CD1c-positive myeloid dendritic cell (primary cell): ENCODE data around the gene GJB3.
"Not testable (repeated sequence)": the region's sequence is repeated elsewhere in the genome, so short reads cannot be mapped to it uniquely, and the experiment has no call there.

Experiments used
- DNase-seq: peaks from one replicate; pipeline ENCODE4 v3.0.0-alpha.2; 2016; ENCODE audit errors: extremely low spot score

Gene GJB3

DNA sequence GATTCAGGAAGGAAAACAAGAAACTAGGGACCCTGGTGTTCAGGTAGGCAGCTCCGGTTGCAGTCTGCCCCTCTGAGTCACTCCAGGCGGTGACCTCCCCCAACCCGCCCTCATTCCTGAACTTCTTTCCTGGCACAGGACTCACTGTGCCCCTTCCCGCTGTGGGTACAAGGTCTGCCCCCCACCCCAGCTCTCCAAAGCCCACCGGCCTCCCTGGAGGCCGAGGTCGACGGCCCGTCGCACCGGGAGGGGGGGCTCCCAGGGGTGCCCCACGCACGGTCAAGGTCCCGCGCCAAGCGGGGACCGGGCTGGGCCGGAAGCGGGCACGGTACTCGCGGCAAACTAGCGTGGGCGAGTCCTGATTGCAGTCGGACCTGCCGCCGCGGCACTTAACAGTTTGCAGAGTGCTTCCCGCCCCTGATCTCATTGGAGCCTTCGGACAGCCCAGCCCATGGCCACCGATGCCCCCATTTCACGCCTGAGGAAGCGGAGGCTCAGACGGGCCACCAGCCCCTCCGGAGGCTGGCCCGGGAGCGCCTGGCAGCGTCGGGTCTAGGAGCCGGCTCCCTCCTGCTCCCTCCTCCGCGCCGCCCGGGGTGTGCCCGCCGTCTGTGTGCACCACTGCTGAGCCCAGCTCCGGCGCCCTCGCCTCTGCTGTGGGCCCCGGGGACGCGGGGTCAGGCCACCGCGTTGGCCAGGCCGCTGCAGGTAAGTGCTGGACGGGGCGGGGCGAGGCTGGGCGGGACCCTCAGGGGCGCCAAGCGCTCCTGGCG, at the start of gene GJB3:
Gene GJB3, plus strand, starts transcription at position 144 of the 773 bp plus-strand sequence. CDS start 3,549 bp downstream, outside the sequence.
- peak; percentile 2 for DNase-seq

DNA sequence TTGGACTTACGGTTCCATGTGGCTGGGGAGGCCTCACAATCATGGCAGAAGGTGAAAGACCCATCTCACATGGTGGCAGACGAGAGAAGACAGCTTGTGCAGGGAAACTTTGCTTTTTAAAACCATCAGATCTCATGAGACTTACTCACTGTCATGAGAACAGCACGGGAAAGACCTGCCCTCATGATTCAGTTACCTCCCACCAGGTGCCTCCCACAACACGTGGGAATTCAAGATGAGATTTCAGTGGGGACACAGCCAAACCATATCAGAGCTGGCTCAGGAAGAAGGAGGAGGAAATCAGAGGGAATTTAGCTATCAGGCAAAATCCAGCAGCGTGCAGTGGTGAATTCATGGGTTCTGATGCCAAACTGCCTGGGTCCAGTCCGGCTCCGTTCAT, 48.2 kb upstream of the GJB3 start:
- not testable (repeated sequence) for DNase-seq

DNA sequence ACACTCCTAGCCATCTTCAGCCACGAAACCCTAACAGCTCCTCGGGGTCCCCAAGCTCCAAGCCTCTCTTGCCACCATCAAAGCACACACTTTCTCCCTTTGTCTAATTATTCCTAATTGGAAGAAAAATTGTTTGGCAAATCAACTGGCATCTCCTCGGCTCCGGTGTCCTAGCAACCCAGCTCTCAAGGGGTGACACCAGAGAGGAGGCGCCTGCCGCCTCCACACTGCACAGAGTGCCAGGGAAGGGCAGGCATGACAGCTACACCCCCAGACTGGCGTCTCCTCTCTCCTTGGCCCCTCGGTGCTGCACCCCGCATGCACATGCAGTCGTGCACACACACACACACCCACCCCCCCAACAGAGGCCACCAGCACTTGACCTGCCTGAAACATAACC, 44.3 kb upstream of the GJB3 start:
- no peak for DNase-seq

DNA sequence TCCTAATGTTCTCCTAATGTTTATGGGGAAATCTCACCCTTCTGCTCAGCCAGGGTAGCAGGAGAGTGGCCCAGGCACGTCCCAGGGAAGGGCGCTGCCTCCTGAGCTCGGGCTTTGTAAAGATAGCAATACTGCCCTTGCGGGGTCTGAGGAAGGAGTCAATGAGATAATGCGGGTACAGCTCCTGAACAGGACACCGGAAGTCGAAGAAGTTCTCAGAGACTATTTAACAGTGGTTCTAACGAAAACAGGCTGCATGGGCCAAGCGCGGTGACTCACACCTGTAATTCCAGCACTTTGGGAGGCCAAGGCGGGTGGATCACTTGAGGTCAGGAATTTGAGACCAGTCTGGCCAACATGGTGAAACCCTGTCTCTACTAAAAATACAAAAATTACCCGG, 43.8 kb upstream of the GJB3 start:
- DNase-seq: not testable (repeated sequence)

DNA sequence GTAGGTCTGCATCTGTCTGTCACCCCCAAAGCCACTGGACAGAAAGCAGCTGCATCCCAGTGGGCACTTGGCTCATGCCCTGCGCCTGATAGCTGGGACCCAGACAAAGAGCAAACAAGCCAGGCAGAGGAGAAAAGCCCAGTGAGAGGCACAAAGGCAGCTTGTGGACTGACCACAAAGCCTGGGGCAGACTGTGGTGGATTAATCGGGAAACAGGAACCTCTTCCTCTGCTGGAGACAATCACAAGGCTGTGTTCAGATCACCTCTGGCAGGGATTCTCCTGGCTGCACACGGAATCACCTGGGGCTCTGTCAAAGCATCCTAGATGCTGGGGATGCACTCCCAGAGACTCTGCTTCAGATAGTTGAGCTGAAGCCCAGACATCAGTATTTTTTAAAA, 41.4 kb upstream of the GJB3 start:
- DNase-seq: no peak

DNA sequence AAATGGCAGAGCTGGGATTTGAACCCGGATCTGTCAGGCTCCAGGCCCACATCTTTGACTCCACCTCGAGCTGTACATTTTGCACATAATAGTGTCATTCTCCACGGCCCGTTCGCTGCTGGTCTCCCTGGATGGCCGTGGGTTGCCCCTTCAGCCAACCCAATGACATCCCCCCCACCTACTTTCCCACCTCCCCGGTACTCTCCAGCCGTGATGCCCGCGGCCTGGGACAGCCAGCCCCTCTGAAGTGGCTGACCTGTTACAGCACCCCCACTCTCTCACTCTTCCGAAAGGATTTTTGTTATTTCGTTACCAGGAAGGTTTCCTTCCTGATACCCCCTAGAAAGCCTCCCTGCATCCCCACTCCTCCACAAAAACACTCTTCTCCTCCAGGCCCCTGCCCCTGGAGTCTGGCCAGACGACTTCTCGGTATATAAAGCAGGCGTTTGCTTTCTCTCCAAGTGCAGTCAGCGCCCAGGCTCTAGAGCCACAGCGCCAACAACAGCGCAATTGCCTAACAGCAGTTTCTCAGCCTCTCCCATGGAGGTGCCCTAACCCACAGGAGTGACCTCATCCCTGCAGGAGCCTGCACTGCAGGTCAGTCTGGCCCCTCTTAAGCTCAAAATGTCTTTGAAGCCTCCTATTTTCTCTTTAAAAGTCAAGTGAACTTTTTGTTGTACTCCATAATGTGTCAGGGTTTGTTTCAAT, 40.7 kb upstream of the GJB3 start:
- DNase-seq: no peak

DNA sequence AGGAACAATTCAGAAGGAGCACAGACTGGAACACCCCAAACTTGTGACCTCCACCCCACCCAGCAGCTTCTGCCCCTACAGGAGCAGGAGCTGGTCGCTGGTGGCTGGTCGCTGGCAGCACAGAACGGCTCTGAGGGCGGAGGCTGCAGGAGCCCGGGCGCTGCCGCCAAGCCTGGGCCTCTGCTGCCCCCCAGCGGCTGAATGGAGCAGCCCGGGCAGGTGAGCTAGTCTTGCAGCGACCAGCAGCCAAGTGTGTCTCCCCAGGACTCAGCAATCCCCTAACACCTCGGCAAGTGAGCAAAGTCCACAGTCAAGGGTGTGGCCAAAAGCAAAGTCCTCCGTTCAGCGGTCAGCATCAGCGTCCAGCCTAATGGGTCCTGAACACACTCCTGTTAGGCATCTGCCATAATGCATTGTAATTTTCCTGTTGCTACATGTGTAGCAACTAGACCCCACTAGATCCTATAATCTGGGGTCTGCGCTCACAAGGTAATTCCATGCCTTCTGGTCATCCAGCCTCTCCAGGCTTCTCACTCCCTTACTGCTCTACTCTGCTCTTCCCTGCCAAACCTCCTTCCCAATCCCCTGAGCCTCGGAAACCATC, 38.2 kb upstream of the GJB3 start:
- DNase-seq: peak; percentile 63

DNA sequence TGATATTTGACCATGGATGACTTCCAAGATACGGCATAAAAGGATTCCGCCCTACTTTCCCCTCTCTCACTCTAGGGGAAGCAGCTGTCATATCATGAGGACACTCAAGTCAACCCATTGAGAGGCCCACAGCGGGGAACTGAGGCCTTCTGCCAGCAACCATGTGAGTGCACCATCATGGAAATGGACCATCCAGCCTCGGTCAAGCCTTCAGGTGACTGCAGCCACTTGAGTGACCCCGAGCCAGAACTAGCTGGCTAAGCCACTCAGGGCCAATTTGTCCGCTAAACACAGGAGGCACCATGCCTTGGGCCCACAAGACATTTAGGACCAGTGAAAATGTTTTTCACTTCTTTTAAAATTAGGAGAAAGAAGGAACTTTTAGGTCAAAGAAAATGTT, 37.2 kb upstream of the GJB3 start:
- DNase-seq: no peak

DNA sequence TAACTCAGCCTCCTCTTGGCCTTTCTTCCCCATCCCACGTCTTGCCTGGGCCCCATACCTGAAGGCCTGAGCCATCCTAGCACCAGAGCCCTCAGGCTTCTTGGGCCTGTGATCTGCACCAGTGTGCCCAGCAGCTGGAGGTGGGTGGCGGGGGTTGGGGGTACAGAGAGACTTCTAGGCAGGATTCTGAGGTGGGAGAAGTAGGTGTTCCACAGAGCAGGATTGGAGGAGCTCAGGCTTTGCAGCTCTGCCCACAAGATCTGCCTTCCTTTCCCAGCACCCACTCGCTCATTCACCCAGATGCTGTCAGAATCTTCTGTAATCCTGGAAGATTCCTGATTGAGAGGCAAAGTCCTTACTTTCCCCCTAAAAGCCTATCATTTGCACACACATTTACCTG, 36.2 kb upstream of the GJB3 start:
- DNase-seq: no peak

DNA sequence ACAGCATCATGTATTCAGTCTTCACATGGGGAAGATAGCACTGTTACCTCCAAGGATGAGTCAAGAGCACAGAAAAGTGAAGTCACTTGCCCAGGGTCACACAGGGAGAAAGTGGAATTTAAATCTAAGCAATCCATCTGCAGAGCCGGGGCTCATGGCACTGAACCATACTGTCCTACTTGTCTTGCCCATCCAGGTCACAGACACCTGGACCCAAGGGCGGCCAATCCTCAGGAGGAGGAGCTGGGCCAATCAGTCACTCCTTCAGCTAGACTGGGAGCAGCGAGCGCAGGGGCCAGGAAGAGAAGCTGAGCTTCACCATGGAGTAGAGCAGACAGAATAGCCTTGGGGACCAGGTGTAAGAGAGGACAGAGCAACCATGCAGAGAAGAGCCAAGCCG, 35.3 kb upstream of the GJB3 start:
- no peak for DNase-seq

DNA sequence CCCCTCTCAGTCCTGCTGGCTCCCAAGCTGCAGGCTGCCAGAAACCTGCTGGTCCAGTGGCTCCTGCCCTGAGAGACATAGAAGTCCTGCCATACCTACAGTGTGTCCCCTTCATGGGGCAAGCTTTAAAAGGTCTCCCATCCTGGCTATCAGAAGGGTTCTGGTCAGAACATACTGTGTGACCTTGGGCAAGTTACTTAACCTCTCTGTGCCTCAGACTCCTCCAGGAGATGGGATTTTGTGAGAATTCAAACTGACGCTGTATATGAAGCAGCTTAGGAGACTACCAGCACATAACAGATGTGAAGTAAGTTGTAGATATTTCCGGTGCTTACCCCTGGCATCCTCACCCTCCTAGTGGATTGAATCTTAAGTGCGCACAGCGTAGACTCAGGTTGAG, 34.9 kb upstream of the GJB3 start:
- no peak for DNase-seq

DNA sequence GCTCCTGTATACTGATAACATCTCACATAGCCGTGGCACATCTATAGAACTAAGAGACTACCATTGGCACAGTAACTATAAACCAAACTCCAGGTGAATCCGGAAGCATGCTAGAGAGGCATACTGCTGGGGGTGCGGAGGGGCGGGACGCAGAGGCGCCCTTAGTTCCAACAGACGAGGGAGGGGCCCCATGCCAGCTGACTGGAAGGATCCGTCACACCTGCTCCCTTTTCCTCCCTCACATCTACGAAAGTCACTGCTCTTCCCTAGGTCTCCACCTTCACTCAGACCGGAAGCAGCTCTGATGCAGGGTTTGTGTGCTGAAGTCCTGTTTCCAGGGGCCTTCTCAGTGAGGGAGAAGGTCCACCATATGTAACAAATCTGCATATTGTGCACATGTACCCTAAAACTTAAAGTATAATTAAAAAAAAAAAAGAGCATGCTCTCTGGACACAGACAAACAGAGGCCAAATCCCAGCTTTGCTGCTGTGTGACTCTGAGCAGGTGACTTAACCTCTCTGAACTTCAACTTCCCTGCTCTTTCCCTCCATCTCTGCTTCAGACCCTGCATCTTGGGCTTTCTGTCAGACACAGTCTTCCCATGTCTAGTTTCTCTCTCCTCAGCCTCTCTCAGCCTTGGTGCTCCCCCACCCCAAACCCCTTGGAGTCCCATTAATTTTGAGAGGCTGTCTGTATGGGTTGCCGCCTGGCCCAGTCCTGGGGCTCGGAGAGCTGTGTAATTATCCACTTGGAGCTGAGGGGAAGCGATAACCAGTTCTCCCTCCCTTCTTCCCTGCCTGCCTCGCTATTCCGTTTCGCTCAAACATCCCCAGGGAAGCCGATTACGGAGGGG, 34.0 kb upstream of the GJB3 start:
- no peak for DNase-seq

DNA sequence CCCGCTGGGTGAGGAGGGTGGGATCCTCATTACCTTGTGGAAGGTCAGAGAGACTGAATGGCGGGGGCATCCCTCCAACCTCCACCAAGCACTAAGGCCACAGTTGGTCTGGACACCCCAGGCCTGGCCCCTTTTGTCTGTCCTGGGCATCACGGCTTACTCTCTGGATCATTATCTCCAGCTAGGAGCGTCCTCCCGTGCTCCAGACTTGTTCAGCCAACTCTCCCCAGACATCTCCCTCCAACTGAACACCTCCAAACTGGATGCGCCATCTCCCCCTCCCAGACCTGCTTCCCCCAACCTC, 33.4 kb upstream of the GJB3 start:
- DNase-seq: no peak

DNA sequence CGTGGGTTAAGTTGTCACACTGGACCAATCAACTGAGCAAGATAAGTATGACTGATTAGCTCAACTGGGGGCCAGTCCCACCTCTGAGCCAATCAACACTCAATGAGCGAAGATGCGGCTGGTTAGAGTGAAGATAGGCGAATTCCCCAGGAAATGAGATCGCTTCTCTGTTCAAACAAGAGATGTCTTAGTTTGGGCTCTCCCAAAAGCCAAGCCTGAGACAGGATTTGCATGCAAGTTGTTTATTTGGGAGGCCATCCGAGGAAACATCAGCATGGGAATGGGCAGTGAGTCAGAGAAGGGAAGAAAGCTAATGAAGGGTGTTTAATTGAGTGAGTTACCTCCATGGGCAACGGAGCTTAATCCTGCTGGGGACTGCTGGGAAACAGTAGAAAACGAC, 31.0 kb upstream of the GJB3 start:
- no peak for DNase-seq

DNA sequence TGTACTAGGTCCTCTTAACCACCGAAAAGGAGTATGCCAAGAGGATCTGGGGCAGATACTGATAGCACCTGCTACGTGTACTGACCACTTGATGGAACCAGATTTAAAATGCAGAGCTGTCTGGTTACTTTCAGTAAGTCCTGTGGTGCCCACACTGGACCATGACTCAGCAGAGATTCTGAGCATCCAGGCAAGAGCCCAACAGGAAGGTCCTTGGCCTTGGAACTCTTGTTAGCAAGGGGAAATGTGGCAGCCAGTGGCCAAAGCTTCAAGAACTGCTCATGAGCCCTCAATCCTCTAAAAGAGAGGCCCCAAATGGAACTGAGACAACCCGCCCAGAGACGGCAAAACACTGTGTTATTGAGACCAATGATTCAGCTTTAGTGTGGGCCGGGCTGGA, 30.4 kb upstream of the GJB3 start:
- DNase-seq: no peak

DNA sequence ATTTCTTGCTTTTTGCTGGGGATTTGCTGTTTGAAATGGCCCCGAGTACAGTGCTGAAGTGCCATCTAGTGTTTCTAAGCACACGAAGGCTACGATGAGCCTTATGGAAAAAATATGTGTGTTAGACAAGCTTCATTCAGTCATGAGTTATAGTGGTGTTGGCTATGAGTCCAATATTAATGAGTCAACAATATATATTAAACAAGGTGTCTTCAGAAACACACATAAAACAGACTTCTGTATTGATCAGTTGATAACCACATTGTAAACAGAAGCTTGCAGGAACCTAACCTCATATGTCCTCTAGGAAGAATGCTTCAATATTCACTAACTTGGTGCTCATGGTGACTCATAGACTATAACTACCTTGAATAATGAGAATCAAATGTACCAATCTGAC, 27.9 kb upstream of the GJB3 start:
- no peak for DNase-seq

DNA sequence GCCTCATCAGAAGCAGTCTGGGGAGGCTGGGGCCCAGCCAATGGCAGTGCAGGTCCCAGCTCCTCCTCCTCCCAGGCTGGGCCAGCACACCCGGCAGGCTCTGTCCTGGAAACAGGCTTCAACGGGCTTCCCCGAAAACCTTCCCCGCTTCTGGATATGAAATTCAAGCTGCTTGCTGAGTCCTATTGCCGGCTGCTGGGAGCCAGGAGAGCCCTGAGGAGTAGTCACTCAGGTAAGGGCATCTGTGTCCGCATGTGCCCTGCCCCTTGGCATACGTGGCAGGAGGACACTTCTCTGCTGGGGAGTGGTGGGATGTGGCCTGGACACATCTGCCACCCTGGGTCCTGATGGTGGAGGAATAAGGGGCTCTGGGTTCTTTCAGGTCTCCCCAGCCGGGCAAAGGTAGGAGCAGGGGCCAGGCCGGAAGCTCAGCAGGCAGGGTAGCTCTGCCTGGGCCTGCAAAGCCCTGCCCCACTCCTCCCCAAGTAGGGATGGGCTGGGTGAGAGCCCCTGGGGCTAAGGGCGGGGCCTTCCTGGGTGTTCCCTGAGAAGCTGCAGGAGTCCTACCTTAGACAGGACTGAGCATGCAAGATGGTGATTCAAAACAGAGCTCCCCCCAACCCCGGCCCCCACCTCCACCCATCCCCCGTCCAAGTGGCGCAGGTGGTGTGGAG, 25.9 kb upstream of the GJB3 start, which contains the start of gene GJB5:
Gene GJB5, plus strand, starts transcription at position 84 of the 674 bp plus-strand sequence. CDS start 2,284 bp downstream, outside the sequence.
- DNase-seq: no peak

DNA sequence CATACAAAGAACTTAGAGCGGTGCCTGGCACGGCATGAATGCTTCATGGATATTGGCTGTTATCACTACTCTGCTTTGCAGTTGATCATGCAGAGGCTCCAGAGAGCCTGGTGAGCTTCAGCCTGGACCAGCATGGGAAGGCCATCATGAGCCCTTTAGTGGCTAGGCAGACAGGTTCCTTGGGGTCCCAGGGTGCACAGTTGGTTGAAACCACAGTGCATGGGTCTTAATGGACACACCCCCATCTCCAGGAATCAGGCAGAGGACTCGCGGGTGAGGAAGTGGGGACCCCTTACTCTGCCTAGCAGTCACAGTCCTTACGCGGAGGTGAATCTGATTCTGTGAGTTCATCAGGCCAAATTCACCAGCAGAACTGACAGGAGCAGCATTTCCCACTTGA, 25.1 kb upstream of the GJB3 start:
- DNase-seq: no peak

DNA sequence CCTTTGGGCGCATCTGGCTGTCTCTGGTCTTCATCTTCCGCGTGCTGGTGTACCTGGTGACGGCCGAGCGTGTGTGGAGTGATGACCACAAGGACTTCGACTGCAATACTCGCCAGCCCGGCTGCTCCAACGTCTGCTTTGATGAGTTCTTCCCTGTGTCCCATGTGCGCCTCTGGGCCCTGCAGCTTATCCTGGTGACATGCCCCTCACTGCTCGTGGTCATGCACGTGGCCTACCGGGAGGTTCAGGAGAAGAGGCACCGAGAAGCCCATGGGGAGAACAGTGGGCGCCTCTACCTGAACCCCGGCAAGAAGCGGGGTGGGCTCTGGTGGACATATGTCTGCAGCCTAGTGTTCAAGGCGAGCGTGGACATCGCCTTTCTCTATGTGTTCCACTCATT, 23.6 kb upstream of the GJB3 start:
- DNase-seq: no peak

DNA sequence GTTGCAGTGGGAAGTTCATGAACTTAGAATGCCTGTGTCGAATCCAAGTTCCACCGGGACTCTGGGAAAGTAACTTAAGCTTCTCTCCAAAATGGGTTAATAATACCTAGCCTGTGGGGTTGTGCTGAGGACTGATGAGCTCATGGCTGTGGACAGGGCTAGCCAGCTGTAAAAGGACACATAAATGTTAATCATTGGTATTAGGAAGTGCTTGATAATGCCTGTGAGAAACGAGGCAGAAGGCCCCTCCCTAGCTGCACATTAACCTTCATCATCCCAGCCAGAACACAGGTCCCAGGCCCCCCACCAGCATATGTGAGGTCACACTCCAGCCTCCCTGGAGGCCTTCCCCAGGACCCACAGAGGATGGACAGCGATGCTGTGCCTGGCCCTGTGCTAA, 22.3 kb upstream of the GJB3 start:
- DNase-seq: no peak

DNA sequence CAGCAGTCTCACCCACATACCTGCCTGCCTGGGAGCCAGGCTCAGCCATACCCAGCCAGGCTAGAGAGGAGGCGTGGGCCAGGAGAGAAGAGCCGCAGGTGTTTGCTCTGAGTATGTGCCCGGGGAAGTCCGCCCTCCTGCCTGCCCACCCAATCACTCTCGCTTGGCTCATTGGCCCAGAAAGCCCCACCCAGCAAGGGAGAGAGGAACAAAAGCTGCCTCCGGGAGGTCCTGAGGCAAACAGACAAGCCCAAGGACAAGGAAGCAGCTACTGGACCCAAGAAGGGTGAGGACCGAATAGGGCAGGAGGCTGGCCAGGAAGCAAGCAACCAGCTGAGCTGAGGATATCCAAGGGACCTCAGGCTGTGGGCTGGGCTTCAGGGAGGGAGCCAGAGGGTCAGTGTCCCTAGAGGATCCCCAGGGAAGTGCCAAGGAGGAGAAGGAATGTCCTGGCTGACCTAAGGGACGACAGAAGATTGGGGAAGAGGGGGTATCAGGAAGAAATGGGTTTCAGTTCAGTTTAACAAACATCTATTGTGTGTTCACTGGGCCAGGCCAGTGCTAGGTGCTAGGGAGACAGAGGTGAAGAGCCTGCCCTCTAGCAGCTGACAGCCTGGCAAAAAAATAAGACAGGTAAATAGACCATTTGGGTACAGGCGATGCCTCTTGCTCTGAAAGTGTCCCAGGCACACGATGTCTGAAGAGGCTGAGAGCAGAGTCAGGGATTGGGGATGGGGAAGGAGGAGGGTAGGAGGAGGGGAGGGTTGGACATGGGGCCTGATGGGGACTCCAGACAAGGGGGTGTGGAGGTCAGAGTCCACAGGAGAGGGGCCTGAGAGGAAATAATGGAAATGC, 21.3 kb upstream of the GJB3 start, which contains the start of gene GJB4:
Gene GJB4, plus strand, starts transcription at position 238 of the 855 bp plus-strand sequence. CDS start 1,515 bp downstream, outside the sequence.
- no peak for DNase-seq
